Prostate gland (tissue), 2 donors: Measurements from ENCODE around the gene YPEL4. TPM values are rescaled to one million over a fixed set of nuclear protein-coding genes. Genes with fewer than 3 reads are reported as not detected.

Experiments used
- DNase-seq: peaks from one replicate; pipeline ENCODE4 v3.0.0-alpha.2; 2019; ENCODE audit warnings: low spot score
- H3K27ac ChIP-seq, 2 donors: fragments of 200-600 bp; sonication (generic); 2 replicates each; pipeline ENCODE4 v1.5.1; 2017 to 2019
- H3K27me3 ChIP-seq: fragments of 200-600 bp; sonication (generic); replicated peaks from 2 replicates; pipeline ENCODE4 v1.5.1; 2019; ENCODE audit not compliant: insufficient read depth
- H3K36me3 ChIP-seq, 2 donors: fragments of 200-600 bp; sonication (generic); 1 replicate in 1 of 2; 2 replicates in 1 of 2; pipeline versions ENCODE4 v1.5.1 to v1.8.1; 2017 to 2019
- H3K4me1 ChIP-seq: fragments of 200-600 bp; sonication (generic); replicated peaks from 2 replicates; pipeline ENCODE4 v1.5.1; 2019
- H3K4me3 ChIP-seq, 2 donors: fragments of 200-600 bp; sonication (generic); 2 replicates each; pipeline ENCODE4 v1.5.1; 2017 to 2019
- H3K9me3 ChIP-seq: fragments of 200-600 bp; sonication (generic); 2 replicates; pipeline ENCODE4 v1.5.1; 2017
- CTCF ChIP-seq, 4 experiments: fragments of 200-600 bp in 2 of 4; fragments of 450-650 bp in 2 of 4; sonication (generic) in 2 of 4; IDR thresholded peaks; 1 replicate in 3 of 4; 2 replicates in 1 of 4; pipeline ENCODE4 v1.5.1; 2016 to 2019; ENCODE audit warnings: antibody characterized with exemption in 4 of 4, mild to moderate bottlenecking in 2 of 4, moderate library complexity in 2 of 4
- POLR2A ChIP-seq: fragments of 450-650 bp; IDR thresholded peaks from one replicate; pipeline ENCODE4 v1.6.1; 2016; ENCODE audit warnings: antibody characterized with exemption, mild to moderate bottlenecking
- POLR2AphosphoS5 ChIP-seq: sonication (generic); formaldehyde crosslinking; IDR thresholded peaks from one replicate; pipeline ENCODE4 v1.6.1; 2017; ENCODE audit warnings: antibody characterized with exemption
- WGBS: methylation state at CpG from one replicate; pipeline ENCODE4 v1.1.5; 2018; 5-methylcytosine and 5-hydroxymethylcytosine counted together
- intact Hi-C: fragments of 100-400 bp; cut with DNase I; formaldehyde crosslinking; loops from one replicate; pipeline ENCODE4 v1.14.2; 2022
- total RNA-seq, 2 donors: library from RNA; depleted of rRNA; stranded (reverse); fragments of >200 nt; gene quantifications; one replicate each; pipeline ENCODE4 v1.1.0, GENCODE V29; 2016

YPEL4 gene
- total RNA-seq, 2 donors from 2014 or later = 0.46 to 3.6 TPM

- no peak for DNase-seq
- Histone ChIP-seq H3K4me3 (no peak overlapping the region), H3K27me3 (peaks cover 5% of the 10 kb centered on the region), H3K9me3 (no peaks in the 10 kb centered on the region), H3K27ac (no peak overlapping the region), H3K36me3 (no peaks in the 10 kb centered on the region), H3K4me1 (peaks cover 8% of the 10 kb centered on the region)
- 7% methylated on average over 13 of the region's 13 CpGs for WGBS
- intact Hi-C loops = loop anchor here (10.0 kb wide), 2 partner anchors 153 to 193 kb away; no protein-coding TSS in a partner anchor
- TF ChIP-seq POLR2A (no peak), CTCF (IDR thresholded peaks at IDR 0.05) (no peak), POLR2AphosphoS5 (no peak)
These were observed 1.5 kb downstream of the YPEL4 start for GRCh38 chr11:57647960-57648800.

GRCh38 chr11:57647372-57647771 lies 2.3 kb downstream of the YPEL4 start:
- TF ChIP-seq POLR2A (no peak), POLR2AphosphoS5 (no peak), CTCF (IDR thresholded peaks at IDR 0.05) (no peak)
- Histone ChIP-seq H3K27me3 (peaks cover 5% of the 10 kb centered on the region), H3K4me3 (no peak overlapping the region), H3K4me1 (peaks cover 8% of the 10 kb centered on the region), H3K9me3 (no peaks in the 10 kb centered on the region), H3K36me3 (no peaks in the 10 kb centered on the region), H3K27ac (no peak overlapping the region)
- DNase-seq = no peak
- 2% methylated on average over 10 of the region's 10 CpGs for WGBS
- intact Hi-C loops = loop anchor here (10.0 kb wide), 2 partner anchors 153 to 193 kb away; no protein-coding TSS in a partner anchor

GRCh38 chr11:57646799-57647303 lies 2.9 kb downstream of the YPEL4 start:
- Histone ChIP-seq H3K4me3 (no peak overlapping the region), H3K4me1 (peaks cover 8% of the 10 kb centered on the region), H3K36me3 (no peaks in the 10 kb centered on the region), H3K27ac (no peak overlapping the region), H3K9me3 (no peaks in the 10 kb centered on the region), H3K27me3 (peaks cover 5% of the 10 kb centered on the region)
- 11% methylated on average over 23 of the region's 23 CpGs for WGBS
- DNase-seq = no peak
- intact Hi-C loops = loop anchor here (10.0 kb wide), 2 partner anchors 152 to 192 kb away; no protein-coding TSS in a partner anchor
- TF ChIP-seq POLR2A (no peak), POLR2AphosphoS5 (no peak), CTCF (IDR thresholded peaks at IDR 0.05) (no peak)

- no peak overlapping the region for H3K4me3 ChIP-seq
- intact Hi-C loops = loop anchor here (10.0 kb wide), 2 partner anchors 151 to 191 kb away; no protein-coding TSS in a partner anchor
- H3K27me3 ChIP-seq = peaks cover 5% of the 10 kb centered on the region
These were observed 3.4 kb downstream of the YPEL4 start for GRCh38 chr11:57646194-57646798.

More at GRCh38 chr11:57646194-57646798, 3.4 kb downstream of the YPEL4 start:
- H3K9me3 ChIP-seq = no peaks in the 10 kb centered on the region
- no peak for DNase-seq
- 31% methylated on average over 10 of the region's 10 CpGs for WGBS
- H3K4me1 ChIP-seq = peaks cover 8% of the 10 kb centered on the region
- H3K27ac ChIP-seq = peak overlapping the region in 1 of 2 donors; percentile 61
- H3K36me3 ChIP-seq = no peaks in the 10 kb centered on the region
- TF ChIP-seq POLR2A (no peak), CTCF (IDR thresholded peaks at IDR 0.05) (no peak), POLR2AphosphoS5 (no peak)
